Measurements from ENCODE around the gene NCAPG. TPM values are rescaled to one million over a fixed set of nuclear protein-coding genes. Genes with fewer than 3 reads are reported as not detected.

NCAPG gene
- total and polyA plus RNA-seq, 3 donors from 2014 or later: 7.6 to 13.3 (median 12.5) TPM

DNA sequence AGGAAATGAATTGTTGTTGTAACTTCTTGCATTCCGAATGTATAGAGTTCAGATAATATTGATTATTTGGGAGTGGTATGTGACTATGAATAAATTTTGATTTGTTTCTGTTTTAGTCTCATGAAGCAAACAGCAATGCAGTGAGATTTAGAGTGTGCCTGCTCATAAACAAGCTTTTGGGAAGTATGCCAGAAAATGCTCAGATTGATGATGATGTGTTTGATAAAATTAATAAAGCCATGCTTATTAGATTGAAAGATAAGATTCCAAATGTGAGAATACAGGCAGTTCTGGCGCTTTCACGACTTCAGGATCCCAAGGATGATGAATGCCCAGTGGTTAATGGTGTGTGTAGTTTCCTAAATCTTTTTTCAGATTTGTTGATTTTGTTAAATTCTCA, 2.0 kb downstream of the NCAPG start:
- Histone ChIP-seq H3K9me3 (no peaks in the 10 kb centered on the region), H3K4me3 (no peak overlapping the region), H3K27me3 (no peaks in the 10 kb centered on the region), H3K4me1 (peaks cover 21% of the 10 kb centered on the region), H3K27ac (no peak overlapping the region), H3K36me3 (ENCODE audit: low read depth, missing control alignments) (no peaks in the 10 kb centered on the region)
- no peak for TF ChIP-seq POLR2A (IDR thresholded peaks at IDR 0.05)
- no peak for TF ChIP-seq CTCF (IDR thresholded peaks at IDR 0.05)
- no peak for DNase-seq
- WGBS, 2 donors: 80 to 82% methylated on average over 3 of the region's 3 CpGs
- intact Hi-C loops (cut with DNase I; ENCODE audit: low total_unique reads): no loop called here

GRCh38 chr4:17814140-17814539, 3.4 kb downstream of the NCAPG start:
- WGBS, 2 donors: 83 to 86% methylated on average over 3 of the region's 3 CpGs
- no peak overlapping the region for H3K27ac ChIP-seq
- TF ChIP-seq CTCF (IDR thresholded peaks at IDR 0.05) (no peak), POLR2A (IDR thresholded peaks at IDR 0.05) (no peak)
- no peaks in the 10 kb centered on the region for H3K9me3 ChIP-seq
- H3K4me3 ChIP-seq: no peak overlapping the region
- intact Hi-C loops (cut with DNase I; ENCODE audit: low total_unique reads): no loop called here
- H3K36me3 ChIP-seq (ENCODE audit: low read depth, missing control alignments): no peaks in the 10 kb centered on the region
- DNase-seq: no peak
- H3K4me1 ChIP-seq: peaks cover 11% of the 10 kb centered on the region
- H3K27me3 ChIP-seq: no peaks in the 10 kb centered on the region

GRCh38 chr4:17816142-17816541, 5.4 kb downstream of the NCAPG start:
- Histone ChIP-seq H3K9me3 (no peaks in the 10 kb centered on the region), H3K4me1 (peaks cover 4% of the 10 kb centered on the region), H3K36me3 (ENCODE audit: low read depth, missing control alignments) (no peaks in the 10 kb centered on the region), H3K27ac (no peak overlapping the region), H3K27me3 (no peaks in the 10 kb centered on the region), H3K4me3 (no peak overlapping the region)
- TF ChIP-seq CTCF (IDR thresholded peaks at IDR 0.05): no peak
- no peak for TF ChIP-seq POLR2A (IDR thresholded peaks at IDR 0.05)
- intact Hi-C loops (cut with DNase I; ENCODE audit: low total_unique reads): no loop called here
- WGBS, 2 donors: 95 to 98% methylated on average over 12 of the region's 12 CpGs
- DNase-seq: no peak

DNA sequence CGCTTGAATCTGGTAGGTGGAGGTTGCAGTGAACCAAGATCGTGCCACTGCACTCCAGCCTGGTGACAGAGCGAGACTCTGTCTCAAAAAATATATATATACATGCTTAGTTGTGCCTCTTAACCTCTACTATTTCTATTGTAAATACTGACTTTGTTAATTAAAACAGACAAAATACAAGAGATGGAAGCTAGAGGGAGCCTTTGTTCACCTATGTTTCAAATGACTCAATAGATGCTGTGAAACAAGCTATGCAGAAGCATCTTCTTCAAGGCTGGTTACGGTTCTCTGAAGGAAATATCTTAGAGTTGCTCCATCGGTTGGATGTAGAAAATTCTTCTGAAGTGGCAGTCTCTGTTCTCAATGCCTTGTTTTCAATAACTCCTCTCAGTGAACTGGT, 6.2 kb downstream of the NCAPG start:
- no peaks in the 10 kb centered on the region for H3K4me1 ChIP-seq
- no peak overlapping the region for H3K27ac ChIP-seq
- H3K9me3 ChIP-seq: no peaks in the 10 kb centered on the region
- TF ChIP-seq CTCF (IDR thresholded peaks at IDR 0.05): peak; percentile 40 to 52 (median 50)
- no peak for TF ChIP-seq POLR2A (IDR thresholded peaks at IDR 0.05)
- intact Hi-C loops (cut with DNase I; ENCODE audit: low total_unique reads): no loop called here
- no peak for DNase-seq
- no peaks in the 10 kb centered on the region for H3K27me3 ChIP-seq
- H3K36me3 ChIP-seq (ENCODE audit: low read depth, missing control alignments): no peaks in the 10 kb centered on the region
- 57 to 64% methylated on average over 5 of the region's 5 CpGs for WGBS, 2 donors
- H3K4me3 ChIP-seq: no peak overlapping the region

DNA sequence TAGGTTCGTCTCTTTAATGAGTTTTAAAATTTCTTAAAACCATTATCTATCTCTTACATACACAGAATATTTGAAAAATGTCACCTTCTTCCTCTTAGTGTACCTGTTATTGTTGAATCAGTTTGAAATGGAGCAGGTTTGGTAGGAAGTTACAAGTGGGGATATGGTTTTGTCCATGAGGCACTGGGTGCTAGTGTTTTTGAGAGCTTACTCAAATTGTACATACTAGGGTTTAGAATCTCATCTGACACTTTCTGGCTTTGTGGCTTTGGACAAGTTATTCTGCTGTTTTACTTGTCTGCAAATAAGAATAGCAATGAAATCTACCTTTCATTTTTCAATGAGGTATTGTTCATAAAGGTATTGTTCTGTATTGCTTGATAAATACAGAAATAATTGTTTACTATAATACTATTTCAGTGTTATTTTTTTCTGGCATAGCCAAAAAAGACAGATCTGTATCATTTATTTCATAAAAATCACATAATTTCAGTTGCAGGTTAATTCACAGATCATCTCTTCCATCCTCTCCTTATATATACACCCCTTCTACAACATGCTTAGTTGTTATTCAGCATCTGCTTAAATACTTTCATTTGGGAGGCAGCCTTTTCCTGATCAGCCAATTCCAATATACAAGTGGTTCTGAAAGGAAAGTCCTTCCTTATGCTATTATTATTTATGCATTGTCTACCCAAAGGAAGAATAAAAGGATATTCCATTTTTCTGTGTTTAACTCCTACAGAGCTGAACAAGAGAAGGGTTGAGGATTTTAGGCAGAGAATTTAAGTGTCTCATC, 13.3 kb downstream of the NCAPG start:
- H3K4me3 ChIP-seq: no peak overlapping the region
- no peaks in the 10 kb centered on the region for H3K27me3 ChIP-seq
- intact Hi-C loops (cut with DNase I; ENCODE audit: low total_unique reads): no loop called here
- TF ChIP-seq POLR2A (IDR thresholded peaks at IDR 0.05) (no peak), CTCF (IDR thresholded peaks at IDR 0.05) (no peak)
- no peak for DNase-seq
- WGBS, 2 donors: 77 to 80% methylated on average over 1 of the region's 1 CpG
- H3K4me1 ChIP-seq: no peaks in the 10 kb centered on the region
- H3K27ac ChIP-seq: no peak overlapping the region
- H3K9me3 ChIP-seq: no peaks in the 10 kb centered on the region
- no peaks in the 10 kb centered on the region for H3K36me3 ChIP-seq (ENCODE audit: low read depth, missing control alignments)

Measured in testis (tissue), 3 donors.